B cell (primary cell): ENCODE results near the gene FAM83G. TPM values are rescaled to one million over a fixed set of nuclear protein-coding genes. Genes with fewer than 3 reads are reported as not detected.

Source experiments
- ATAC-seq: fragments of 200-7000 bp; cut with Tn5 transposase; one replicate; pipeline ENCODE4 v1.10.0; 2021; ENCODE audit warnings: low read depth, mild to moderate bottlenecking, moderate number of reproducible peaks, moderate library complexity
- CTCF ChIA-PET: fragments of 350-600 bp; sonication (Branson Sonifier 250); formaldehyde crosslinking; loops from one replicate; lab custom pipeline; 2021; ENCODE audit warnings: antibody characterized with exemption, inconsistent platforms; lab: Charles Lee
- POLR2A ChIA-PET: fragments of 350-600 bp; sonication (Branson Sonifier 250); formaldehyde crosslinking; loops from one replicate; lab custom pipeline; 2021; ENCODE audit warnings: antibody characterized with exemption; lab: Charles Lee
- DNase-seq: peaks from one replicate; pipeline ENCODE4 v3.0.0; 2013
- H2AFZ ChIP-seq: 2 replicates; pipeline ENCODE4 v1.6.1; 2012; ENCODE audit warnings: mild to moderate bottlenecking, low read depth, low read length; ENCODE audit not compliant: insufficient read depth, poor library complexity, severe bottlenecking
- H3K27ac ChIP-seq, 2 donors: 1 replicate in 1 of 2; 2 replicates in 1 of 2; pipeline ENCODE4 v1.5.1; 2012 to 2013; ENCODE audit warnings: low read length in 2 of 2, mild to moderate bottlenecking in 2 of 2, moderate library complexity in 1 of 2
- H3K27me3 ChIP-seq, 4 experiments: fragments of 200-600 bp in 1 of 4; sonication (generic) in 1 of 4; replicated peaks in 1 of 4; 1 replicate in 2 of 4; 2 replicates in 2 of 4; pipeline versions ENCODE4 v1.6.1 to v1.7.0; 2013 to 2016; ENCODE audit warnings: low read length in 3 of 4, mild to moderate bottlenecking in 2 of 4, mixed read lengths in 1 of 4, moderate library complexity in 1 of 4; ENCODE audit not compliant: insufficient read depth in 4 of 4, control insufficient read depth in 3 of 4; ENCODE audit errors: control extremely low read depth in 1 of 4
- H3K36me3 ChIP-seq, 2 experiments: replicated peaks in 1 of 2; 1 replicate in 1 of 2; 2 replicates in 1 of 2; pipeline versions ENCODE4 v1.6.1 to v1.7.1; 2013; ENCODE audit warnings: low read length in 1 of 2; ENCODE audit not compliant: insufficient read depth in 2 of 2, control insufficient read depth in 1 of 2; ENCODE audit errors: control extremely low read depth in 1 of 2, extremely low read depth in 1 of 2
- H3K4me1 ChIP-seq, 2 donors: fragments of 200-600 bp in 1 of 2; sonication (generic) in 1 of 2; 1 replicate in 1 of 2; 2 replicates in 1 of 2; pipeline versions ENCODE4 v1.5.1 to v1.6.1; 2013 to 2017; ENCODE audit warnings: low read length in 2 of 2; ENCODE audit not compliant: control insufficient read depth in 2 of 2, insufficient read depth in 2 of 2
- H3K4me2 ChIP-seq: replicated peaks from 2 replicates; pipeline ENCODE3; 2012; ENCODE audit warnings: mild to moderate bottlenecking, low read depth, low read length; ENCODE audit not compliant: poor library complexity, severe bottlenecking
- H3K4me3 ChIP-seq, 5 experiments: fragments of 200-600 bp in 1 of 5; sonication (generic) in 1 of 5; 1 replicate in 3 of 5; 2 replicates in 2 of 5; pipeline versions ENCODE4 v1.5.1 to v1.7.0; 2011 to 2016; ENCODE audit warnings: low read length in 4 of 5, mild to moderate bottlenecking in 4 of 5, low read depth in 2 of 5, control low read depth in 1 of 5, moderate library complexity in 1 of 5; ENCODE audit not compliant: insufficient read depth in 1 of 5; ENCODE audit errors: control extremely low read depth in 1 of 5, extremely low read depth in 1 of 5
- H3K79me2 ChIP-seq: fragments of 200-600 bp; sonication (generic); one replicate; pipeline ENCODE4 v1.6.0; 2016; ENCODE audit warnings: low read length; ENCODE audit not compliant: control insufficient read depth, insufficient read depth
- H3K9ac ChIP-seq: fragments of 200-600 bp; sonication (generic); 2 replicates; pipeline ENCODE4 v1.6.1; 2017; ENCODE audit warnings: mild to moderate bottlenecking, low read length, moderate library complexity
- H3K9me3 ChIP-seq, 3 donors: one replicate each; pipeline versions ENCODE4 v1.6.1 to v1.7.1; 2013; ENCODE audit warnings: low read length in 2 of 3; ENCODE audit not compliant: control insufficient read depth in 2 of 3, insufficient read depth in 1 of 3; ENCODE audit errors: control extremely low read depth in 1 of 3
- H4K20me1 ChIP-seq: 2 replicates; pipeline ENCODE4 v1.6.0; 2012; ENCODE audit warnings: mild to moderate bottlenecking, low read length; ENCODE audit not compliant: insufficient read depth, control insufficient read depth, poor library complexity, severe bottlenecking
- H3K27ac Mint-ChIP-seq: one replicate; pipeline ENCODE4 v1.8.0; 2021; ENCODE audit warnings: mixed read lengths
- H3K27me3 Mint-ChIP-seq: one replicate; pipeline ENCODE4 v1.8.0; 2021; ENCODE audit warnings: mixed read lengths
- H3K4me1 Mint-ChIP-seq: one replicate; pipeline ENCODE4 v1.8.0; 2021; ENCODE audit warnings: mixed read lengths
- H3K4me3 Mint-ChIP-seq: one replicate; pipeline ENCODE4 v1.8.0; 2021; ENCODE audit warnings: mixed read lengths
- H3K9me3 Mint-ChIP-seq: one replicate; pipeline ENCODE4 v1.8.0; 2022; ENCODE audit warnings: mixed read lengths; ENCODE audit not compliant: insufficient read depth
- EZH2 ChIP-seq: IDR thresholded peaks from 2 replicates; pipeline ENCODE4 v1.6.1; 2012; ENCODE audit warnings: borderline replicate concordance, low read depth, mild to moderate bottlenecking, moderate library complexity, low read length; ENCODE audit not compliant: insufficient read depth, poor library complexity, severe bottlenecking
- WGBS: methylation state at CpG from one replicate; pipeline ENCODE4 v1.1.5; 2013; ENCODE audit warnings: missing lambda C conversion rate; ENCODE audit not compliant: insufficient coverage; 5-methylcytosine and 5-hydroxymethylcytosine counted together
- intact Hi-C: fragments of 100-400 bp; cut with micrococcal nuclease; formaldehyde crosslinking; loops from one replicate; pipeline ENCODE4 v1.10.0; 2022
- polyA plus RNA-seq: library from polyadenylated mRNA; depleted of rRNA; stranded (reverse); fragments of >200 nt; gene quantifications from 2 replicates; pipeline ENCODE4 v1.2.3, GENCODE V29; 2012
- total RNA-seq, 2 donors: library from RNA; stranded (reverse); fragments of 120-200 nt in 1 of 2; gene quantifications; 1 replicate in 1 of 2; 2 replicates in 1 of 2; pipeline versions ENCODE4 v1.2.3 to v1.2.4, GENCODE V29; 2013 to 2022
- TF ChIP-seq, protein P1 (sequence below): fragments of 200-600 bp; IDR thresholded peaks from one replicate; pipeline ENCODE4 v1.8.0; 2022; ENCODE audit warnings: antibody characterized with exemption, mild to moderate bottlenecking

The FAM83G gene
- total and polyA plus RNA-seq, 2 donors (not counting 1 experiment from before 2014, with no cell fraction given) = 4.7 to 14.3 TPM

DNA sequence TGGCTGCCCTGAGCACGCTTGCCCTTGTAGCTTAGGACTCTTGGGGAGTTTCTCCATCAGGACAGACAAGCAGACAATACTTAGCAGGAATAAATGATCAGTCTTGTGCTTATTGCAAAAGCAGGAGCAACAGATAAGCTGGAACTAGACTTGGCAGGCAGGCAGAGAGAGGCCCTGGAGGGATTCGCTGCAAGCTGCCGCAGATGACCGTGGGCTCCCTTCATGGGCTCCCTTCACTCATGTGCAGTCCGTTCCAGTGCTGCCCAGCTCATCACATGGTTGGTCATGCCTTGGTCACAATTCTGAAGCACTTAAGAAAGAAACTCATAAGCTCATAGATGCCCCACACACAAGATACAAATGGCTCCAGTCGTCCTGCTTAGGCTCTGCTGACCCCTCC is 55.0 kb downstream of the FAM83G start:
- Mint-ChIP-seq H3K27me3 (peaks cover 41% of the 10 kb centered on the region), H3K27ac (no peak overlapping the region), H3K4me1 (peaks cover 10% of the 10 kb centered on the region), H3K9me3 (no peaks in the 10 kb centered on the region), H3K4me3 (no peak overlapping the region)
- ATAC-seq (no peak), DNase-seq (no peak)
- H2AFZ ChIP-seq = no peak overlapping the region
- WGBS = 97% methylated on average over 5 of the region's 6 CpGs
- no peaks in the 10 kb centered on the region for H3K36me3 ChIP-seq
- ChIA-PET POLR2A (no interaction called here), CTCF (interaction anchor here (1.0 kb wide), 1 partner anchor 11 kb away, joined by 7 read pairs; no protein-coding TSS in a partner anchor)
- no peak for TF ChIP-seq EZH2
- TF ChIP-seq, protein P1, sequence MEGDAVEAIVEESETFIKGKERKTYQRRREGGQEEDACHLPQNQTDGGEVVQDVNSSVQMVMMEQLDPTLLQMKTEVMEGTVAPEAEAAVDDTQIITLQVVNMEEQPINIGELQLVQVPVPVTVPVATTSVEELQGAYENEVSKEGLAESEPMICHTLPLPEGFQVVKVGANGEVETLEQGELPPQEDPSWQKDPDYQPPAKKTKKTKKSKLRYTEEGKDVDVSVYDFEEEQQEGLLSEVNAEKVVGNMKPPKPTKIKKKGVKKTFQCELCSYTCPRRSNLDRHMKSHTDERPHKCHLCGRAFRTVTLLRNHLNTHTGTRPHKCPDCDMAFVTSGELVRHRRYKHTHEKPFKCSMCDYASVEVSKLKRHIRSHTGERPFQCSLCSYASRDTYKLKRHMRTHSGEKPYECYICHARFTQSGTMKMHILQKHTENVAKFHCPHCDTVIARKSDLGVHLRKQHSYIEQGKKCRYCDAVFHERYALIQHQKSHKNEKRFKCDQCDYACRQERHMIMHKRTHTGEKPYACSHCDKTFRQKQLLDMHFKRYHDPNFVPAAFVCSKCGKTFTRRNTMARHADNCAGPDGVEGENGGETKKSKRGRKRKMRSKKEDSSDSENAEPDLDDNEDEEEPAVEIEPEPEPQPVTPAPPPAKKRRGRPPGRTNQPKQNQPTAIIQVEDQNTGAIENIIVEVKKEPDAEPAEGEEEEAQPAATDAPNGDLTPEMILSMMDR = no peak
- intact Hi-C loops = no loop called here
- no peak overlapping the region for H3K27ac ChIP-seq
- H3K27me3 ChIP-seq = peaks cover 0 to 16% (median 4%) of the 10 kb centered on the region in 4 experiments
- no peaks in the 10 kb centered on the region for H3K79me2 ChIP-seq
- H3K9me3 ChIP-seq = peaks cover 0 to 4% (median 0%) of the 10 kb centered on the region in 3 donors
- peaks cover 7 to 8% of the 10 kb centered on the region in 2 donors for H3K4me1 ChIP-seq
- no peak overlapping the region for H3K4me3 ChIP-seq
- no peaks in the 10 kb centered on the region for H4K20me1 ChIP-seq
- H3K4me2 ChIP-seq = no peak overlapping the region
- H3K9ac ChIP-seq = no peak overlapping the region

DNA sequence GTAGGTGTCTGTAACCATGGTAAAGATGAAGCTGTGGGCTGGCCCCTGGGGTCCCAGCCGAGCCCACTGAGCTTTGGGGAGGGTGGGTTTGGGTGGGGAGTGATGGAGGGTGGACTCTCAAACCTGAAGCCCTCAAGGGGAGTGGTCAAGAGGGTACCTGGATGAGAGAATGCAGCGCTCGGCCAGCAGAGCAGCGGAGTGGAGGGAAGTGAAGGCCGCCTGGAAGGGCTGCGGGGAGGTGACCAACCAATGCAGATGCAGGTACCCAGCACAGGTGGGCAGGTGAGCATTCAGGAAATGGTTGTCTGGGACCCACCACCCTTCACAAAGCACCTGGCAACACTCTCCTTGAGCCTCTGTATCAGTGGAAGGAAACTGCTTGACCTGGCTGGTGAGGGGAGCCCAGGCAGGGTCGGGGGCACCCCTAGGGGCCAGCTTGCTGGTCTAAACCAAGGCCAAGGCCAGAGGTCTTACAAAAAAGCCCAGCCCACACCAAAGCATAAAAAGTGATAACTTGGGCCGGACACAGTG is 56.0 kb downstream of the FAM83G start:
- Histone ChIP-seq H3K4me2 (no peak overlapping the region), H3K27ac (no peak overlapping the region), H3K79me2 (no peaks in the 10 kb centered on the region), H3K9me3 (peaks cover 0 to 4% (median 0%) of the 10 kb centered on the region in 3 donors), H2AFZ (no peak overlapping the region), H3K27me3 (peaks cover 0 to 16% (median 4%) of the 10 kb centered on the region in 4 experiments), H3K36me3 (no peaks in the 10 kb centered on the region), H3K4me1 (peaks cover 11 to 13% of the 10 kb centered on the region in 2 donors), H4K20me1 (no peaks in the 10 kb centered on the region), H3K4me3 (no peak overlapping the region), H3K9ac (no peak overlapping the region)
- H3K9me3 Mint-ChIP-seq = no peaks in the 10 kb centered on the region
- intact Hi-C loops = no loop called here
- no peak for ATAC-seq
- H3K27ac Mint-ChIP-seq = peak overlapping the region; percentile 50
- CTCF ChIA-PET = interaction anchor here (1.0 kb wide), 1 partner anchor 12 kb away, joined by 7 read pairs; no protein-coding TSS in a partner anchor
- peaks cover 16% of the 10 kb centered on the region for H3K4me1 Mint-ChIP-seq
- no peak overlapping the region for H3K4me3 Mint-ChIP-seq
- H3K27me3 Mint-ChIP-seq = peaks cover 43% of the 10 kb centered on the region
- DNase-seq = no peak
- TF ChIP-seq EZH2 = no peak
- TF ChIP-seq, protein P1 = no peak
- WGBS = 91% methylated on average over 7 of the region's 8 CpGs
- POLR2A ChIA-PET = no interaction called here
